ENCODE measurements around the gene RORC. TPM values are rescaled to one million over a fixed set of nuclear protein-coding genes. Genes with fewer than 3 reads are reported as not detected.
"Not testable (repeated sequence)": the region's sequence is repeated elsewhere in the genome, so short reads cannot be mapped to it uniquely, and the experiment has no call there.

RORC gene
- total and polyA plus RNA-seq, 12 donors, result 0.06 to 15.1 (median 2.9) TPM

DNA sequence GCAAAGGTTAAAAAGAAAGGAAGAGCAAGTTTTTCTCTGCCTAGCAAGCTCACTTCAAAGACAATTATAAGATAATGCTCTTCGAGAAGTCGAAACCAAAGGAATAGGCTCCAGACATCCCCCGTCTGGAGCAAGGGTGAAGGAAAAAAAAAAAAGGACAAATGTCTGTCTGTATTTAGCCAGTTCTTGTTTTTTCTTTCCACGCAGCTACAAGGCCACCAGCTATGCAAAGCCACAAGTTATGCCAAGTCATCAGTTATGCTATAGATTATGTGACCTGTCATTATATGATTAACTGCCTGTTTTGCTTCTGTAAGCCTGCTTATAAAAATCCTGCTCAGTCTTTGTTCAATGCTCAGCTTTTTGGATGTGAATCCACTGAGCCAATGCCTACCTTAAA, 24.3 kb upstream of the RORC start:
- no peak overlapping the region for H3K27ac ChIP-seq
- H3K36me3 ChIP-seq (replicated peaks in 1 of 2), result no peaks in the 10 kb centered on the region
- intact Hi-C loops (cut with DNase I), result no loop called here
- 19 to 30% (median 23%) methylated on average over 4 of the region's 4 CpGs for WGBS, 4 donors
- no peaks in the 10 kb centered on the region for H3K4me1 ChIP-seq (replicated peaks in 1 of 2)
- no peak for TF ChIP-seq POLR2A (IDR thresholded peaks at IDR 0.05)
- TF ChIP-seq, protein P1, sequence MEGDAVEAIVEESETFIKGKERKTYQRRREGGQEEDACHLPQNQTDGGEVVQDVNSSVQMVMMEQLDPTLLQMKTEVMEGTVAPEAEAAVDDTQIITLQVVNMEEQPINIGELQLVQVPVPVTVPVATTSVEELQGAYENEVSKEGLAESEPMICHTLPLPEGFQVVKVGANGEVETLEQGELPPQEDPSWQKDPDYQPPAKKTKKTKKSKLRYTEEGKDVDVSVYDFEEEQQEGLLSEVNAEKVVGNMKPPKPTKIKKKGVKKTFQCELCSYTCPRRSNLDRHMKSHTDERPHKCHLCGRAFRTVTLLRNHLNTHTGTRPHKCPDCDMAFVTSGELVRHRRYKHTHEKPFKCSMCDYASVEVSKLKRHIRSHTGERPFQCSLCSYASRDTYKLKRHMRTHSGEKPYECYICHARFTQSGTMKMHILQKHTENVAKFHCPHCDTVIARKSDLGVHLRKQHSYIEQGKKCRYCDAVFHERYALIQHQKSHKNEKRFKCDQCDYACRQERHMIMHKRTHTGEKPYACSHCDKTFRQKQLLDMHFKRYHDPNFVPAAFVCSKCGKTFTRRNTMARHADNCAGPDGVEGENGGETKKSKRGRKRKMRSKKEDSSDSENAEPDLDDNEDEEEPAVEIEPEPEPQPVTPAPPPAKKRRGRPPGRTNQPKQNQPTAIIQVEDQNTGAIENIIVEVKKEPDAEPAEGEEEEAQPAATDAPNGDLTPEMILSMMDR (IDR thresholded peaks at IDR 0.05), result no peak
- DNase-seq, result no peak
- H3K27me3 ChIP-seq, result peaks cover 4% of the 10 kb centered on the region
- no peak overlapping the region for H3K4me3 ChIP-seq
- no peaks in the 10 kb centered on the region for H3K9me3 ChIP-seq (replicated peaks in 1 of 3)

DNA sequence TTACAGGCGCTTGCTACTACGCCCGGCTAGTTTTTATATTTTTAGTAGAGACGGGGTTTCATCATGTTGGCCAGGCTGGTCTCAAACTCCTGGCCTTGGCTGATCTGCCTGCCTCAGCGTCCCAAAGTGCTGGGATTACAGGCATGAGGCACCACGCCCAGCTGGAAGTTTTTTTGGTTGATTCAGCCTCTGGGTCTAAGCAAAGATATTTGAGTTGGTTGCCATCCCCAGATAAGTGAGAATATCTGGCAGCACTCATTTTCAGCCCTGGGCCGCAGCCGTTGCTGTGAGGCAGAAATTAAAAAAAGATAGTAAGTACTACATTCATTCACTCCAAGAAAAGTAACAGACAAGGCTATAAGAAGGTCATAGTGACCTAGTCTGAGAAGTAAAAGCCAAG, 23.9 kb upstream of the RORC start:
- DNase-seq; H3K4me3 ChIP-seq; H3K36me3 ChIP-seq (replicated peaks in 1 of 2); H3K4me1 ChIP-seq (replicated peaks in 1 of 2); H3K9me3 ChIP-seq (replicated peaks in 1 of 3); H3K27me3 ChIP-seq; intact Hi-C loops (cut with DNase I); H3K27ac ChIP-seq: not testable (repeated sequence)
- WGBS, 4 donors, result 53 to 70% (median 66%) methylated on average over 7 to 8 of the region's 8 CpGs

DNA sequence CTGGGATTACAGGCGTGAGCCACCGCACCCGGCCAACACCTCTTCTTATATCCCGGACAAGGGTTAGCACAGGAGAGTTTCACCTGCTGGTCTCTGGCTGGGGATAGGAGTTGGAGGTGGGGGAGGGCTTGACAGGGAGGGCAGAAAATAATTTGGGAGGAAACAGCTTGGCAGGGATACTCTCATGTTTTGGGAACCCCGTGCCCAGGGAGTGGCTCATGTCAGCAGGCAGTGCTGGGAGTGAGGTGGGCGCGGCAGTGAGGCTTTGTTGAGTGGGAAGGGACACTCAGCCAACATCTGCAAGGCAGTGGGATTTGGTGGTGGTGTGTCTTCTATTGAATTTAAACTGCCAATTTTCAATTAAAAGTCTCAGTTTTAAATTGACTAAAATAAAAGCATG, 23.1 kb upstream of the RORC start:
- H3K27ac ChIP-seq, result no peak overlapping the region
- no peak for TF ChIP-seq POLR2A (IDR thresholded peaks at IDR 0.05)
- TF ChIP-seq, protein P1 (IDR thresholded peaks at IDR 0.05), result no peak
- no peaks in the 10 kb centered on the region for H3K9me3 ChIP-seq (replicated peaks in 1 of 3)
- no peaks in the 10 kb centered on the region for H3K36me3 ChIP-seq (replicated peaks in 1 of 2)
- H3K4me1 ChIP-seq (replicated peaks in 1 of 2), result no peaks in the 10 kb centered on the region
- 81 to 92% (median 84%) methylated on average over 7 of the region's 7 CpGs for WGBS, 4 donors
- intact Hi-C loops (cut with DNase I), result no loop called here
- H3K27me3 ChIP-seq, result peaks cover 4% of the 10 kb centered on the region
- DNase-seq, result no peak
- H3K4me3 ChIP-seq, result no peak overlapping the region

DNA sequence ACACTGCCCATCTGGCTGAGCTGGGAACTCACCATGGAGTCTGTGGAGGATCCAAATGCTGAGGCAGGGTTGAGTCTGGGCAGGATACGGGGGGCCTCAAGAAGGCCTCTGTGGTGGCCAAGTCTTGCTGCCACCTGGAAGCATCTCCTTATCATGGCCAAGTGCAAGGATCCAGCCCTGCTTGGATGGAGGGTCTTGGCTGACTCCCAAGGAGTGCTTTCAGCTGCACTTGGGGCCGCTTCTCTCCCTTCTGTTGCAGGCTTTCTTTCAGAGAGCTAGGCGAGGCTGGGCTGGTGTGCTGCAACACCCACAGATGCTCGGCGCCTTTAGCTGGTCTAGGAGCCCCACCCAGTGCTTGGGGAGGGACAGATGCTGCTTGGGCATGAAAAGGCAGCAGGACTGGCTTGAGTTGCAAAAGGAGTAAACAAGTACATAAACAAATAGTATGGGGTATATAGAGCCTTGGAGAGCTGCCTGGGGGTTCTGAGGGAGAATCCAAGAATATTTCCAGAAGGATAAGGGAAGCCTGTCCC, 21.9 kb upstream of the RORC start, which contains the start of gene THEM5:
TSS of gene THEM5 (minus strand) at position 302 of the 533 bp plus-strand sequence. CDS start at position 155, 147 bp downstream.
- DNase-seq, result peak in 1 of 7 donors; percentile 14
- Histone ChIP-seq H3K4me1 (replicated peaks in 1 of 2) (peaks cover 0 to 4% of the 10 kb centered on the region in 2 donors), H3K4me3 (no peak within 1 kb of the TSS), H3K27me3 (peaks cover 4% of the 10 kb centered on the region), H3K9me3 (replicated peaks in 1 of 3) (no peaks in the 10 kb centered on the region), H3K36me3 (replicated peaks in 1 of 2) (no peaks in the 10 kb centered on the region), H3K27ac (no peak within 1 kb of the TSS)
- TF ChIP-seq, protein P1 (IDR thresholded peaks at IDR 0.05), result no peak
- 71 to 86% (median 82%) methylated on average over 3 to 5 of the region's 5 CpGs for WGBS, 4 donors
- intact Hi-C loops (cut with DNase I), result no loop called here

DNA sequence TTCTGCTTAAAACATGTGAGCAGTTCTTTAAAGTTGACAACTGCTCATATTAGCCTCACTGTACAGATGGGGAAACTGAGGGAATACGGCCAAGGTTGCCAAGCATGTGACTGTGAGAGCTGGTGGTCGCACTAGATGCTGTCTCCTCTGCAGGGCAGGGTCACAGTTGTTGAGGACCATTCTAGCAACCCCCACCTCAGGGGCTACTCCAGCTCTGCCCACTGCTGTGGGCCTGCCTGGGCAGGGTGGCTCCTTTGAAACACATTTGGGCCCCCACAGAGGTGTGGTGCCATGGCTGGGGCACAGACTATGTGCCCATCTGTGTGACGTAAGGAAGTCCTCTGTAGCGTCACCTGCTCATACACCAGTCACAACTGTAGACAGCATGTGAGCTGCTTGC, 21.1 kb upstream of the RORC start:
- H3K36me3 ChIP-seq (replicated peaks in 1 of 2), result no peaks in the 10 kb centered on the region
- H3K27me3 ChIP-seq, result peaks cover 4% of the 10 kb centered on the region
- intact Hi-C loops (cut with DNase I), result no loop called here
- H3K9me3 ChIP-seq (replicated peaks in 1 of 3), result no peaks in the 10 kb centered on the region
- 76 to 91% (median 82%) methylated on average over 2 to 4 of the region's 4 CpGs for WGBS, 4 donors
- no peak overlapping the region for H3K27ac ChIP-seq
- no peak overlapping the region for H3K4me3 ChIP-seq
- TF ChIP-seq, protein P1 (IDR thresholded peaks at IDR 0.05), result no peak
- no peak for TF ChIP-seq POLR2A (IDR thresholded peaks at IDR 0.05)
- peak in 1 of 7 donors; percentile 4 for DNase-seq
- H3K4me1 ChIP-seq (replicated peaks in 1 of 2), result peaks cover 0 to 6% of the 10 kb centered on the region in 2 donors
